IMR-90 (cell line): ENCODE measurements around the gene STEAP4. TPM values are rescaled to one million over a fixed set of nuclear protein-coding genes. Genes with fewer than 3 reads are reported as not detected.

Source experiments
- ATAC-seq: fragments of 200-7000 bp; cut with Tn5 transposase; 2 replicates; pipeline ENCODE4 v1.9.1; 2020; ENCODE audit warnings: low read depth, mild to moderate bottlenecking, moderate library complexity
- BruUV-seq: library from RNA; stranded (reverse); fragments of 400-500 nt; replicated peaks from 2 replicates; lab custom pipeline; 2021; lab: Mats Ljungman, UMichigan
- CTCF ChIA-PET: fragments of 300-600 bp; formaldehyde crosslinking; extraction: SDS; loops from one replicate; lab custom pipeline; 2021; ENCODE audit warnings: antibody characterized with exemption; lab: Yijun Ruan, JAX
- POLR2A ChIA-PET: fragments of 300-600 bp; sonication (Branson Sonifier 250); formaldehyde crosslinking; loops from one replicate; lab custom pipeline; 2022; ENCODE audit warnings: antibody characterized with exemption; ENCODE audit not compliant: unreplicated experiment; lab: Charles Lee
- DNase-seq: peaks from one replicate; pipeline ENCODE4 v3.0.0; 2013
- H2AFZ ChIP-seq: replicated peaks from 2 replicates; pipeline ENCODE3; 2013; ENCODE audit warnings: low read length, mild to moderate bottlenecking; ENCODE audit not compliant: poor library complexity
- H2AK5ac ChIP-seq: 2 replicates; pipeline ENCODE4 v1.6.1; 2013; ENCODE audit warnings: low read depth, low read length, inconsistent platforms
- H2AK9ac ChIP-seq: replicated peaks from 2 replicates; pipeline ENCODE3; 2013; ENCODE audit warnings: mild to moderate bottlenecking, low read depth, low read length, moderate library complexity; ENCODE audit not compliant: poor library complexity
- H2BK120ac ChIP-seq: 2 replicates; pipeline ENCODE4 v1.6.1; 2013; ENCODE audit warnings: low read depth, low read length, inconsistent platforms
- H2BK15ac ChIP-seq: 3 replicates; pipeline ENCODE4 v1.6.1; 2013; ENCODE audit warnings: low read depth, low read length, inconsistent platforms
- H2BK20ac ChIP-seq: 2 replicates; pipeline ENCODE4 v1.6.1; 2013; ENCODE audit warnings: low read depth, mild to moderate bottlenecking, inconsistent platforms, low read length, moderate library complexity
- H2BK5ac ChIP-seq: 2 replicates; pipeline ENCODE4 v1.6.1; 2013; ENCODE audit warnings: mild to moderate bottlenecking, low read depth, low read length, inconsistent platforms; ENCODE audit not compliant: poor library complexity, severe bottlenecking
- H3K14ac ChIP-seq: replicated peaks from 2 replicates; pipeline ENCODE4 v1.6.1; 2013; ENCODE audit warnings: low read depth, low read length, inconsistent platforms
- H3K18ac ChIP-seq: 2 replicates; pipeline ENCODE4 v1.6.1; 2013; ENCODE audit warnings: low read depth, low read length, control low read depth
- H3K23ac ChIP-seq: 2 replicates; pipeline ENCODE4 v1.6.1; 2013; ENCODE audit warnings: low read depth, low read length, inconsistent platforms
- H3K27ac ChIP-seq: 2 replicates; pipeline ENCODE4 v1.5.1; 2013; ENCODE audit warnings: mild to moderate bottlenecking, control low read depth, low read length; ENCODE audit not compliant: insufficient read depth
- H3K27me3 ChIP-seq: 2 replicates; pipeline ENCODE4 v1.6.1; 2013; ENCODE audit warnings: low read length; ENCODE audit not compliant: control insufficient read depth, insufficient read depth
- H3K36me3 ChIP-seq: 2 replicates; pipeline ENCODE4 v1.6.1; 2013; ENCODE audit warnings: low read length, mixed read lengths; ENCODE audit not compliant: control insufficient read depth, insufficient read depth
- H3K4ac ChIP-seq: 2 replicates; pipeline ENCODE4 v1.6.1; 2013; ENCODE audit warnings: low read depth, low read length, inconsistent platforms
- H3K4me1 ChIP-seq: 2 replicates; pipeline ENCODE4 v1.6.1; 2013; ENCODE audit warnings: low read length, mixed read lengths; ENCODE audit not compliant: control insufficient read depth, insufficient read depth
- H3K4me2 ChIP-seq: 2 replicates; pipeline ENCODE4 v1.6.1; 2013; ENCODE audit warnings: low read depth, mild to moderate bottlenecking, control low read depth, low read length, moderate library complexity
- H3K4me3 ChIP-seq: 2 replicates; pipeline ENCODE4 v1.5.1; 2013; ENCODE audit warnings: low read depth, mild to moderate bottlenecking, control low read depth, low read length, moderate library complexity; ENCODE audit not compliant: insufficient read depth
- H3K56ac ChIP-seq: 2 replicates; pipeline ENCODE4 v1.6.1; 2013; ENCODE audit warnings: low read length, inconsistent platforms; ENCODE audit not compliant: insufficient read depth; ENCODE audit errors: extremely low read depth
- H3K79me1 ChIP-seq, 2 experiments: 2 replicates each; pipeline ENCODE4 v1.6.1; 2013; ENCODE audit warnings: low read length in 2 of 2, inconsistent platforms in 1 of 2, low read depth in 1 of 2
- H3K9ac ChIP-seq: 2 replicates; pipeline ENCODE4 v1.6.1; 2013; ENCODE audit warnings: low read depth, low read length, control low read depth
- H3K9me1 ChIP-seq: 2 replicates; pipeline ENCODE4 v1.6.1; 2013; ENCODE audit warnings: low read length, inconsistent platforms; ENCODE audit not compliant: insufficient read depth
- H3K9me3 ChIP-seq: 2 replicates; pipeline ENCODE4 v1.6.1; 2013; ENCODE audit warnings: low read length; ENCODE audit not compliant: control insufficient read depth, insufficient read depth
- H4K20me1 ChIP-seq: 2 replicates; pipeline ENCODE4 v1.6.1; 2013; ENCODE audit warnings: low read length, inconsistent platforms; ENCODE audit not compliant: insufficient read depth
- H4K5ac ChIP-seq: 2 replicates; pipeline ENCODE4 v1.6.1; 2013; ENCODE audit warnings: mild to moderate bottlenecking, low read depth, low read length, control low read depth
- H4K8ac ChIP-seq, 2 experiments: 2 replicates each; pipeline ENCODE4 v1.6.1; 2013; ENCODE audit warnings: low read depth in 2 of 2, low read length in 2 of 2, control low read depth in 1 of 2, inconsistent platforms in 1 of 2
- H4K91ac ChIP-seq: 2 replicates; pipeline ENCODE4 v1.6.1; 2013; ENCODE audit warnings: low read depth, low read length, inconsistent platforms; ENCODE audit not compliant: insufficient read depth
- BHLHE40 ChIP-seq: fragments of 150-350 bp; IDR thresholded peaks from 2 replicates; pipeline ENCODE4 v1.6.1; 2016; ENCODE audit warnings: mild to moderate bottlenecking, low read depth, low read length
- CEBPB ChIP-seq: IDR thresholded peaks from 2 replicates; pipeline ENCODE4 v1.6.1; 2012; ENCODE audit warnings: low read depth, low read length, improper control_type of control experiment
- CHD1 ChIP-seq: IDR thresholded peaks from 2 replicates; pipeline ENCODE4 v1.6.1; 2012; ENCODE audit warnings: low read depth, low read length, improper control_type of control experiment
- CTCF ChIP-seq: conservative IDR thresholded peaks from 2 replicates; pipeline ENCODE4 v1.5.1; 2012; ENCODE audit warnings: mild to moderate bottlenecking, low read depth, low read length, improper control_type of control experiment
- ELK1 ChIP-seq: fragments of 150-350 bp; IDR thresholded peaks from 2 replicates; pipeline ENCODE4 v1.6.1; 2016; ENCODE audit warnings: low read depth, mild to moderate bottlenecking, low read length, moderate library complexity, borderline replicate concordance
- FOS ChIP-seq: fragments of 150-350 bp; IDR thresholded peaks from 2 replicates; pipeline ENCODE4 v1.6.1; 2016; ENCODE audit warnings: low read depth, low read length
- MAFK ChIP-seq: IDR thresholded peaks from 2 replicates; pipeline ENCODE4 v1.6.1; 2012; ENCODE audit warnings: low read depth, low read length, improper control_type of control experiment
- MAZ ChIP-seq: IDR thresholded peaks from 2 replicates; pipeline ENCODE4 v1.6.1; 2012; ENCODE audit warnings: low read depth, mild to moderate bottlenecking, low read length, improper control_type of control experiment, moderate library complexity, borderline replicate concordance
- MXI1 ChIP-seq: IDR thresholded peaks from 2 replicates; pipeline ENCODE4 v1.6.1; 2012; ENCODE audit warnings: low read depth, mild to moderate bottlenecking, low read length, moderate library complexity, borderline replicate concordance
- NFE2L2 ChIP-seq: fragments of 150-350 bp; IDR thresholded peaks from 2 replicates; pipeline ENCODE4 v1.6.1; 2016; ENCODE audit warnings: low read depth, mild to moderate bottlenecking, low read length
- POLR2A ChIP-seq: IDR thresholded peaks from 2 replicates; pipeline ENCODE4 v1.6.1; 2012; ENCODE audit warnings: mild to moderate bottlenecking, low read depth, low read length
- RAD21 ChIP-seq: IDR thresholded peaks from 2 replicates; pipeline ENCODE4 v1.6.1; 2012; ENCODE audit warnings: low read length, improper control_type of control experiment
- RCOR1 ChIP-seq: IDR thresholded peaks from 2 replicates; pipeline ENCODE4 v1.6.1; 2012; ENCODE audit warnings: mild to moderate bottlenecking, low read length, improper control_type of control experiment; ENCODE audit not compliant: insufficient replicate concordance
- RFX5 ChIP-seq: IDR thresholded peaks from 2 replicates; pipeline ENCODE4 v1.8.0; 2012; ENCODE audit warnings: low read depth, mild to moderate bottlenecking, low read length, moderate library complexity
- USF2 ChIP-seq: fragments of 150-350 bp; IDR thresholded peaks from 2 replicates; pipeline ENCODE4 v1.6.1; 2017; ENCODE audit warnings: mild to moderate bottlenecking, antibody characterized with exemption, low read length, low read depth
- WGBS, 2 experiments: methylation state at CpG; one replicate each; pipeline versions ENCODE4 v1.1.5 to v1.1.7; 2013; ENCODE audit warnings: missing lambda C conversion rate in 2 of 2; ENCODE audit not compliant: insufficient read length in 1 of 2; ENCODE audit errors: extremely low coverage in 2 of 2; 5-methylcytosine and 5-hydroxymethylcytosine counted together
- dilution Hi-C: fragments of 300-500 bp; cut with HindIII; formaldehyde crosslinking; loops from one replicate; pipeline ENCODE4 v1.14.3; 2018; ENCODE audit warnings: low sequenced_read_pairs; ENCODE audit not compliant: unreplicated experiment
- in situ Hi-C: fragments of 300-500 bp; cut with MboI; formaldehyde crosslinking; loops from 3 replicates; pipeline ENCODE4 v1.14.3; 2019; ENCODE audit warnings: low sequenced_read_pairs, inconsistent platforms, mixed read lengths
- intact Hi-C: fragments of 100-400 bp; cut with micrococcal nuclease; formaldehyde crosslinking; loops from 2 replicates; pipeline ENCODE4 v1.10.0; 2022
- polyA plus RNA-seq, 3 experiments: library from polyadenylated mRNA; depleted of rRNA; stranded (reverse); fragments of >200 nt; gene quantifications; 2 replicates each; pipeline ENCODE4 v1.2.3, GENCODE V29; 2012; ENCODE audit warnings: low replicate concordance in 1 of 3
- total RNA-seq: library from RNA; depleted of rRNA; stranded (reverse); fragments of >200 nt; gene quantifications from 2 replicates; pipeline ENCODE4 v1.2.3, GENCODE V29; 2012

STEAP4 gene
- total and polyA plus RNA-seq, 2 of the 4 experiments (the other 2 are of a cell fraction) = not detected

GRCh38 chr7:88329532-88330463 lies 23.1 kb upstream of the STEAP4 start:
- 29% methylated on average over 4 of the region's 10 CpGs; no CpG with 5 or more reads in 1 of the 2 experiments for WGBS, 2 experiments
- no peak overlapping the region for H4K8ac ChIP-seq
- TF ChIP-seq FOS = no peak
- TF ChIP-seq MXI1 = no peak
- no peak for TF ChIP-seq POLR2A
- TF ChIP-seq RCOR1 = no peak
- no peak for TF ChIP-seq CTCF
- no peak for TF ChIP-seq BHLHE40
- TF ChIP-seq NFE2L2 = no peak
- no peak for TF ChIP-seq CHD1
- TF ChIP-seq ELK1 = no peak
- TF ChIP-seq RFX5 = no peak
- TF ChIP-seq MAZ = no peak
- TF ChIP-seq USF2 = no peak
- no peak for TF ChIP-seq MAFK
- no peak for TF ChIP-seq RAD21
- TF ChIP-seq CEBPB = no peak

More at GRCh38 chr7:88329532-88330463, 23.1 kb upstream of the STEAP4 start:
- Histone ChIP-seq H2AK9ac (no peak overlapping the region), H3K9me1 (no peaks in the 10 kb centered on the region), H4K20me1 (no peaks in the 10 kb centered on the region), H3K36me3 (no peaks in the 10 kb centered on the region), H3K56ac (no peak overlapping the region), H3K4me2 (no peak overlapping the region), H2BK15ac (no peak overlapping the region), H3K9ac (no peak overlapping the region), H3K4ac (no peak overlapping the region), H2BK20ac (no peak overlapping the region), H3K27me3 (no peaks in the 10 kb centered on the region), H3K18ac (no peak overlapping the region), H3K23ac (no peak overlapping the region), H3K79me1 (no peaks in the 10 kb centered on the region), H4K5ac (no peak overlapping the region), H2AFZ (no peak overlapping the region), H3K14ac (no peak overlapping the region), H2BK5ac (no peak overlapping the region), H3K4me3 (no peak overlapping the region), H3K4me1 (no peaks in the 10 kb centered on the region), H3K27ac (no peak overlapping the region), H2AK5ac (no peak overlapping the region), H3K9me3 (no peaks in the 10 kb centered on the region), H4K91ac (no peak overlapping the region), H2BK120ac (no peak overlapping the region)
- POLR2A ChIA-PET = no interaction called here
- dilution Hi-C loops = no loop called here
- intact Hi-C loops = no loop called here
- no TSS peak for BruUV-seq
- in situ Hi-C loops = no loop called here
- no peak for ATAC-seq
- no peak for DNase-seq
- CTCF ChIA-PET = no interaction called here
